H1 (cell line): Measurements from ENCODE around the gene DPEP1. TPM values are rescaled to one million over a fixed set of nuclear protein-coding genes. Genes with fewer than 3 reads are reported as not detected.

Source experiments
- polyA plus RNA-seq, 7 experiments: library from polyadenylated mRNA; depleted of rRNA in 3 of 7; stranded (reverse) in 5 of 7; unstranded in 2 of 7; fragments of >200 nt in 5 of 7; fragments of 200-250 nt in 2 of 7; gene quantifications; 1 replicate in 5 of 7; 2 replicates in 1 of 7; 4 replicates in 1 of 7; pipeline versions ENCODE4 v1.2.1 to v1.2.3, GENCODE V29; 2011 to 2013; ENCODE audit warnings: missing spikeins in 2 of 7, mixed read lengths in 2 of 7
- total RNA-seq: library from RNA; stranded (reverse); fragmentation: NEBNext Ultra II Directional; extraction: Animal tissue kit (Norgen Biotek cat#: 25700); gene quantifications from 2 replicates; pipeline ENCODE4 v1.2.1, GENCODE V29; 2021
- TF ChIP-seq, protein P1 (sequence below): IDR thresholded peaks from 2 replicates; pipeline ENCODE4 v1.6.1; 2012; ENCODE audit warnings: inconsistent platforms

DPEP1 gene
- total and polyA plus RNA-seq, 2 of the 8 experiments (the other 6 are each of a cell fraction or from before 2014, with no cell fraction given), result 2.8 to 3.1 TPM

DNA sequence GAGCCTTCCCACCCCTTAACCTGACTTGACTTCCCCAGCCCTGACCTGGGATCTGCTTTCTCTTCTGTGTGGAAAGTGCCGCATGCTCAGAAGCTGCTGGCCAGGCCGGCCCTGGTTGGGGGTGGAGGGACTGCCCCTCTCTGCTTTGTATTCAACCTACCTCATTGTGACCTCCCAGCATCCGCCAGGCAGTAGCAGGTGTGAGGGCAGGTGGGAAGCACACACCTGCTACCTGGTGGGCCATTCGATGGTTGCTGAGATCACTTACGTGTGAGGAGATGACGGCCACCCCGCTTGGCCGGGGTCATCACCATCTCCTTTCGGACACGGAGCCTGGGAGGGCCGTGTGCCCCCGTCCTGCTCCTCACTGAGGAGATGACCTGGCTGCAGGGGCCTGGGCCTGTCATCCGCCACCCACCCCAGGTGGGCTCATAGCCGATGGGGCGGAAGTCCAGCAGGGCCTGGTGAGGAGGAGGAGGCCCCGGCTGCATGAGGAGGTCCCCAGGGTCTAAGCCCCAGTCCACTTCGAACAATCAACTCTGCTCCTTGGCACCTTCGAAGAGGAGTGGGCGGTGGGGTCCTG is 30.7 kb upstream of the DPEP1 start (continued):
- TF ChIP-seq, protein P1, sequence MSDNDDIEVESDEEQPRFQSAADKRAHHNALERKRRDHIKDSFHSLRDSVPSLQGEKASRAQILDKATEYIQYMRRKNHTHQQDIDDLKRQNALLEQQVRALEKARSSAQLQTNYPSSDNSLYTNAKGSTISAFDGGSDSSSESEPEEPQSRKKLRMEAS, result peak; percentile 66; the same call in 1 of the 2 replicates
